ENCODE data around the gene ALKBH6.
"Not testable (repeated sequence)": the region's sequence is repeated elsewhere in the genome, so short reads cannot be mapped to it uniquely, and the experiment has no call there.

Gene ALKBH6

GRCh38 chr19:36014012-36014924 is at the start of gene ALKBH6:
TSS of gene ALKBH6 (minus strand) at chr19:36014213. CDS start at chr19:36013397, 816 bp downstream.
- peak; percentile 96 for DNase-seq

GRCh38 chr19:36061367-36061766 is 47.4 kb upstream of the ALKBH6 start:
- no peak for DNase-seq

GRCh38 chr19:36060430-36060829 is 46.4 kb upstream of the ALKBH6 start:
- DNase-seq = no peak

- no peak for DNase-seq
Measured at GRCh38 chr19:36059180-36059910, 45.3 kb upstream of the ALKBH6 start.

GRCh38 chr19:36058481-36059179 is 44.6 kb upstream of the ALKBH6 start:
- no peak for DNase-seq

GRCh38 chr19:36054733-36055686 is 41.0 kb upstream of the ALKBH6 start, which contains the start of gene WDR62:
TSS of gene WDR62 (plus strand) at chr19:36054897. CDS start at chr19:36054972, 75 bp downstream.
- DNase-seq = peak; percentile 43

GRCh38 chr19:36054119-36054732 is 40.2 kb upstream of the ALKBH6 start, which contains the start of gene THAP8:
TSS of gene THAP8 (minus strand) at chr19:36054285. CDS start at chr19:36054217, 68 bp downstream.
- peak; percentile 83 for DNase-seq

- no peak for DNase-seq
Measured at GRCh38 chr19:36051637-36052036, 37.6 kb upstream of the ALKBH6 start.

- DNase-seq = no peak
Measured at GRCh38 chr19:36051236-36051635, 37.2 kb upstream of the ALKBH6 start.

GRCh38 chr19:36049080-36049698 is 35.2 kb upstream of the ALKBH6 start:
- DNase-seq = no peak

- DNase-seq = no peak
Measured at GRCh38 chr19:36047835-36048234, 33.8 kb upstream of the ALKBH6 start.

- no peak for DNase-seq
Measured at GRCh38 chr19:36046443-36047050, 32.5 kb upstream of the ALKBH6 start.

GRCh38 chr19:36043952-36044351 is 29.9 kb upstream of the ALKBH6 start:
- no peak for DNase-seq

- no peak for DNase-seq
Measured at GRCh38 chr19:36041831-36042230, 27.8 kb upstream of the ALKBH6 start.

- not testable (repeated sequence) for DNase-seq
Measured at GRCh38 chr19:36041092-36041491, 27.1 kb upstream of the ALKBH6 start.

- DNase-seq = no peak
Measured at GRCh38 chr19:36040495-36040894, 26.5 kb upstream of the ALKBH6 start.

GRCh38 chr19:36032251-36033104 is 18.5 kb upstream of the ALKBH6 start, which contains the start of gene CLIP3:
TSS of gene CLIP3 (minus strand) at chr19:36032873. CDS start at chr19:36032357, 516 bp downstream.
- no peak for DNase-seq

- no peak for DNase-seq
Measured at GRCh38 chr19:36031308-36031707, 17.3 kb upstream of the ALKBH6 start.
